H1 (cell line): ENCODE data around the gene DENND2C. TPM values are rescaled to one million over a fixed set of nuclear protein-coding genes. Genes with fewer than 3 reads are reported as not detected.

ENCODE experiments used
- CTCF ChIA-PET: fragments of 300-600 bp; sonication (Branson Sonifier 250); formaldehyde crosslinking; loops from one replicate; lab custom pipeline; 2021; ENCODE audit not compliant: partially characterized antibody; lab: Charles Lee
- POLR2A ChIA-PET: fragments of 300-600 bp; sonication (Branson Sonifier 250); formaldehyde crosslinking; loops from one replicate; lab custom pipeline; 2021; ENCODE audit warnings: inconsistent platforms; ENCODE audit not compliant: partially characterized antibody; lab: Charles Lee
- DNase-seq, 2 experiments: peaks; one replicate each; pipeline versions ENCODE4 v3.0.0 to v3.0.0-alpha.2; 2010 to 2022; ENCODE audit warnings: low spot score in 2 of 2, low read depth in 1 of 2, mixed read lengths in 1 of 2
- FAIRE-seq: peaks from 2 replicates; lab custom pipeline; 2011; peaks lifted over from hg19 to GRCh38; lab: Jason Lieb, UNC
- H2AFZ ChIP-seq: 2 replicates; pipeline ENCODE4 v1.8.1; 2012; ENCODE audit warnings: low read length, inconsistent platforms
- H2AK5ac ChIP-seq: 2 replicates; pipeline ENCODE4 v1.6.1; 2013; ENCODE audit warnings: low read depth, low read length
- H2BK120ac ChIP-seq: replicated peaks from 2 replicates; pipeline ENCODE3; 2013; ENCODE audit warnings: low read depth, low read length, inconsistent platforms
- H2BK12ac ChIP-seq: 2 replicates; pipeline ENCODE4 v1.6.1; 2013; ENCODE audit warnings: low read depth, low read length
- H2BK15ac ChIP-seq: 2 replicates; pipeline ENCODE4 v1.6.1; 2013; ENCODE audit warnings: low read length
- H2BK20ac ChIP-seq: 2 replicates; pipeline ENCODE4 v1.6.1; 2013; ENCODE audit warnings: low read length
- H2BK5ac ChIP-seq: 2 replicates; pipeline ENCODE4 v1.6.1; 2013; ENCODE audit warnings: low read depth, low read length
- H3K14ac ChIP-seq: 2 replicates; pipeline ENCODE4 v1.6.1; 2013; ENCODE audit warnings: inconsistent platforms; ENCODE audit not compliant: insufficient read length
- H3K18ac ChIP-seq: 2 replicates; pipeline ENCODE4 v1.6.1; 2013; ENCODE audit warnings: low read length; ENCODE audit errors: extremely low read depth
- H3K23ac ChIP-seq: 2 replicates; pipeline ENCODE4 v1.6.1; 2013; ENCODE audit warnings: inconsistent platforms; ENCODE audit not compliant: insufficient read length
- H3K23me2 ChIP-seq: 2 replicates; pipeline ENCODE4 v1.6.1; 2013; ENCODE audit warnings: low read depth, low read length
- H3K27ac ChIP-seq: 2 replicates; pipeline ENCODE4 v1.6.1; 2011; ENCODE audit warnings: low read depth, low read length, inconsistent platforms
- H3K27me3 ChIP-seq, 4 experiments: replicated peaks in 1 of 4; 1 replicate in 1 of 4; 2 replicates in 3 of 4; pipeline versions ENCODE4 v1.6.1 to v1.8.1; 2011 to 2013; ENCODE audit warnings: low read length in 3 of 4, mild to moderate bottlenecking in 3 of 4, inconsistent platforms in 2 of 4, mixed read lengths in 2 of 4, moderate library complexity in 1 of 4; ENCODE audit not compliant: control insufficient read depth in 3 of 4, insufficient read depth in 3 of 4; ENCODE audit errors: extremely low read depth in 1 of 4
- H3K36me3 ChIP-seq, 4 experiments: 2 replicates each; pipeline versions ENCODE4 v1.6.1 to v1.8.1; 2011 to 2013; ENCODE audit warnings: mild to moderate bottlenecking in 4 of 4, low read length in 3 of 4, moderate library complexity in 2 of 4, control low read depth in 1 of 4, inconsistent platforms in 1 of 4; ENCODE audit not compliant: insufficient read depth in 4 of 4, control insufficient read depth in 2 of 4
- H3K4ac ChIP-seq: replicated peaks from 2 replicates; pipeline ENCODE3; 2013; ENCODE audit warnings: low read length, low read depth, mixed read lengths, inconsistent platforms; ENCODE audit not compliant: insufficient read length
- H3K4me1 ChIP-seq, 4 experiments: replicated peaks in 1 of 4; 1 replicate in 1 of 4; 2 replicates in 3 of 4; pipeline versions ENCODE4 v1.6.1 to v1.8.1; 2011 to 2013; ENCODE audit warnings: low read length in 3 of 4, inconsistent platforms in 2 of 4, mixed read lengths in 1 of 4; ENCODE audit not compliant: insufficient read depth in 4 of 4, control insufficient read depth in 3 of 4
- H3K4me2 ChIP-seq, 2 experiments: 2 replicates each; pipeline versions ENCODE4 v1.6.1 to v1.8.1; 2011 to 2013; ENCODE audit warnings: low read depth in 2 of 2, low read length in 2 of 2, control low read depth in 1 of 2, inconsistent platforms in 1 of 2, mild to moderate bottlenecking in 1 of 2; ENCODE audit not compliant: insufficient read depth in 1 of 2
- H3K4me3 ChIP-seq, 4 experiments: fragments of 200-600, 300-600 bp in 1 of 4; sonication (generic), shearing (Covaris generic), sonication (Bioruptor Twin) in 1 of 4; 2 replicates each; pipeline versions ENCODE4 v1.5.1 to v1.8.1; 2011 to 2016; ENCODE audit warnings: low read length in 4 of 4, low read depth in 3 of 4, control low read depth in 2 of 4, inconsistent platforms in 2 of 4, mild to moderate bottlenecking in 2 of 4, mixed read lengths in 1 of 4, moderate library complexity in 1 of 4; ENCODE audit not compliant: insufficient read depth in 2 of 4; ENCODE audit errors: extremely low read depth in 1 of 4
- H3K56ac ChIP-seq: replicated peaks from 2 replicates; pipeline ENCODE3; 2013; ENCODE audit warnings: low read depth, mild to moderate bottlenecking, mixed read lengths, low read length, inconsistent platforms; ENCODE audit not compliant: insufficient read length
- H3K79me1 ChIP-seq: 2 replicates; pipeline ENCODE4 v1.6.1; 2013; ENCODE audit warnings: low read depth, low read length, control low read depth
- H3K79me2 ChIP-seq, 2 experiments: 2 replicates each; pipeline versions ENCODE4 v1.6.1 to v1.8.1; 2012 to 2013; ENCODE audit warnings: low read length in 2 of 2, mild to moderate bottlenecking in 2 of 2, inconsistent platforms in 1 of 2; ENCODE audit not compliant: insufficient read depth in 2 of 2, control insufficient read depth in 1 of 2
- H3K9ac ChIP-seq, 4 experiments: replicated peaks in 1 of 4; 1 replicate in 1 of 4; 2 replicates in 3 of 4; pipeline versions ENCODE4 v1.6.1 to v1.8.1; 2011 to 2013; ENCODE audit warnings: low read depth in 3 of 4, low read length in 3 of 4, control low read depth in 2 of 4, mild to moderate bottlenecking in 2 of 4, moderate library complexity in 2 of 4, inconsistent platforms in 1 of 4; ENCODE audit errors: extremely low read depth in 1 of 4
- H3K9me3 ChIP-seq, 2 experiments: 2 replicates each; pipeline versions ENCODE4 v1.6.1 to v1.8.1; 2012 to 2013; ENCODE audit warnings: mild to moderate bottlenecking in 2 of 2, moderate library complexity in 2 of 2, control low read depth in 1 of 2, inconsistent platforms in 1 of 2, low read depth in 1 of 2, low read length in 1 of 2, mixed read lengths in 1 of 2; ENCODE audit not compliant: insufficient read depth in 2 of 2
- H4K20me1 ChIP-seq, 2 experiments: replicated peaks in 1 of 2; 2 replicates each; pipeline versions ENCODE3 to v1.8.1; 2011 to 2013; ENCODE audit warnings: inconsistent platforms in 2 of 2, low read length in 2 of 2, mild to moderate bottlenecking in 1 of 2; ENCODE audit not compliant: insufficient read depth in 2 of 2, control insufficient read depth in 1 of 2
- H4K5ac ChIP-seq: 2 replicates; pipeline ENCODE4 v1.6.1; 2013; ENCODE audit warnings: low read length, low read depth, mixed read lengths, inconsistent platforms; ENCODE audit not compliant: insufficient read length
- H4K8ac ChIP-seq: 2 replicates; pipeline ENCODE4 v1.8.0; 2013; ENCODE audit warnings: mild to moderate bottlenecking, moderate library complexity, low read length, inconsistent platforms; ENCODE audit not compliant: insufficient read depth; ENCODE audit errors: extremely low read depth
- H4K91ac ChIP-seq: replicated peaks from 2 replicates; pipeline ENCODE3; 2013; ENCODE audit warnings: low read length, mixed read lengths, inconsistent platforms; ENCODE audit not compliant: insufficient read length
- ASH2L ChIP-seq: fragments of 200-600, 300-600 bp; sonication (generic); IDR thresholded peaks from one replicate; pipeline ENCODE4 v1.7.1; 2017; ENCODE audit warnings: low read length
- BCL11A ChIP-seq, 2 experiments: IDR thresholded peaks; one replicate each; pipeline ENCODE4 v1.6.1; 2011; ENCODE audit warnings: low read depth in 2 of 2, low read length in 2 of 2, mild to moderate bottlenecking in 2 of 2
- CBX5 ChIP-seq: fragments of 300-800, 300-1000 bp; sonication (generic); IDR thresholded peaks from 2 replicates; pipeline ENCODE4 v1.7.1; 2016; ENCODE audit warnings: antibody characterized with exemption, low read length, low read depth
- HDAC6 ChIP-seq: IDR thresholded peaks from one replicate; pipeline ENCODE4 v1.7.1; 2012; ENCODE audit warnings: low read depth, mild to moderate bottlenecking, inconsistent platforms, low read length, moderate library complexity
- JUND ChIP-seq: IDR thresholded peaks from 2 replicates; pipeline ENCODE4 v1.6.1; 2011; ENCODE audit warnings: mild to moderate bottlenecking, improper control_type of control experiment, low read length
- POLR2AphosphoS5 ChIP-seq: IDR thresholded peaks from 2 replicates; pipeline ENCODE4 v1.6.1; 2011; ENCODE audit warnings: low read depth, low read length
- SIRT6 ChIP-seq: IDR thresholded peaks from one replicate; pipeline ENCODE4 v1.7.1; 2012; ENCODE audit warnings: low read length, inconsistent platforms
- SP4 ChIP-seq: IDR thresholded peaks from 2 replicates; pipeline ENCODE4 v1.6.1; 2012; ENCODE audit warnings: low read length, inconsistent platforms
- SUZ12 ChIP-seq: fragments of 200-600 bp; sonication (generic); IDR thresholded peaks from 2 replicates; pipeline ENCODE4 v1.6.1; 2012; ENCODE audit warnings: mild to moderate bottlenecking, inconsistent platforms, low read length, moderate library complexity, mixed read lengths
- TEAD4 ChIP-seq: IDR thresholded peaks from 2 replicates; pipeline ENCODE4 v1.6.1; 2012; ENCODE audit warnings: low read depth, low read length, inconsistent platforms, mixed read lengths
- WGBS, 2 experiments: shearing (Covaris generic) in 1 of 2; methylation state at CpG; one replicate each; pipeline versions ENCODE4 v1.1.6 to v1.1.7; 2013 to 2015; ENCODE audit warnings: low lambda C conversion rate in 2 of 2, mixed read lengths in 2 of 2, inconsistent platforms in 1 of 2, low coverage in 1 of 2, missing lambda C conversion rate in 1 of 2; ENCODE audit not compliant: insufficient replicate concordance in 2 of 2, insufficient coverage in 1 of 2, insufficient read length in 1 of 2; ENCODE audit errors: extremely low coverage in 1 of 2, missing lambda C conversion rate in 1 of 2; 5-methylcytosine and 5-hydroxymethylcytosine counted together
- polyA plus RNA-seq, 7 experiments: library from polyadenylated mRNA; depleted of rRNA in 3 of 7; stranded (reverse) in 5 of 7; unstranded in 2 of 7; fragments of >200 nt in 5 of 7; fragments of 200-250 nt in 2 of 7; gene quantifications; 1 replicate in 5 of 7; 2 replicates in 1 of 7; 4 replicates in 1 of 7; pipeline versions ENCODE4 v1.2.1 to v1.2.3, GENCODE V29; 2011 to 2013; ENCODE audit warnings: missing spikeins in 2 of 7, mixed read lengths in 2 of 7
- total RNA-seq: library from RNA; stranded (reverse); fragmentation: NEBNext Ultra II Directional; extraction: Animal tissue kit (Norgen Biotek cat#: 25700); gene quantifications from 2 replicates; pipeline ENCODE4 v1.2.1, GENCODE V29; 2021

DENND2C gene
- total and polyA plus RNA-seq, 2 of the 8 experiments (the other 6 are each of a cell fraction or from before 2014, with no cell fraction given) = 1.8 to 5.5 TPM

DNA sequence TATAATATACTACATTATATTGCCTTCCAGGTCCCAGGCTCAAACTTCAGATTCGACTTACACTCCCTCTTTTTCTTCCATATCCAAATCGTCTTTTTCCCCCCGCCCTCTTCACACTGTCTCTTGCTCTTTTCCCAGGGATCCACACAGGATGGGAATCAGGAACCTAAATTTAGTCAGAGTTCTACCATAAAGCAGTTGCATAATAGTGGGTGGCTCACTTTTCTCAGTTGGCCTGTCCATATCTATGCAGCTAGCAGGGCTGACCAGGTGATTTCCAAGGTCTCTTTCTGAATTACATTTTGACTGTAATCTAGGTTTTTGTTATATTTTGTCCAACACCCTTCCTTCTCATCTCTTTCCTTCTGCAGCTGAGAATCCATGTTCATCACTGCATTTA, 80.7 kb downstream of the DENND2C start:
- H3K4me2 ChIP-seq = no peak overlapping the region
- no peak overlapping the region for H3K18ac ChIP-seq
- FAIRE-seq = no peak
- H4K8ac ChIP-seq = no peak overlapping the region
- H3K36me3 ChIP-seq = no peaks in the 10 kb centered on the region
- no peak overlapping the region for H3K14ac ChIP-seq
- H2AFZ ChIP-seq = no peak overlapping the region
- no peak overlapping the region for H2BK15ac ChIP-seq
- H3K9me3 ChIP-seq = no peaks in the 10 kb centered on the region
- no peak overlapping the region for H4K5ac ChIP-seq
- ChIA-PET POLR2A (interaction anchor here (0.6 kb wide), 1 partner anchor 161 kb away, joined by 3 read pairs; no protein-coding TSS in a partner anchor), CTCF (no interaction called here)
- no peak overlapping the region for H3K4me3 ChIP-seq
- H3K23ac ChIP-seq = no peak overlapping the region
- H4K20me1 ChIP-seq = peaks cover 0 to 1% of the 10 kb centered on the region in 2 experiments
- WGBS, 2 experiments = 94 to 97% methylated on average over 3 of the region's 3 CpGs
- TF ChIP-seq HDAC6 = no peak
- no peak for TF ChIP-seq ASH2L
- TF ChIP-seq JUND = no peak
- TF ChIP-seq SUZ12 = no peak
- no peak for TF ChIP-seq SIRT6
- TF ChIP-seq TEAD4 = no peak
- TF ChIP-seq BCL11A (IDR thresholded peaks at IDR 0.05; ENCODE audit: low read depth in 2 of 2, low read length in 2 of 2) = no peak
- no peak for TF ChIP-seq SP4
- TF ChIP-seq CBX5 = no peak
- no peak for TF ChIP-seq POLR2AphosphoS5
- no peaks in the 10 kb centered on the region for H3K23me2 ChIP-seq
- H3K56ac ChIP-seq = no peak overlapping the region
- no peak overlapping the region for H2AK5ac ChIP-seq
- H3K27me3 ChIP-seq = no peaks in the 10 kb centered on the region
- H3K27ac ChIP-seq = no peak overlapping the region
- no peak overlapping the region for H3K4ac ChIP-seq
- DNase-seq = no peak
- no peak overlapping the region for H2BK120ac ChIP-seq
- H2BK20ac ChIP-seq = no peak overlapping the region
- H3K79me2 ChIP-seq = no peaks in the 10 kb centered on the region
- no peak overlapping the region for H3K9ac ChIP-seq
- H2BK12ac ChIP-seq = no peak overlapping the region
- H2BK5ac ChIP-seq = no peak overlapping the region
- no peaks in the 10 kb centered on the region for H3K4me1 ChIP-seq
- H4K91ac ChIP-seq = no peak overlapping the region
- no peaks in the 10 kb centered on the region for H3K79me1 ChIP-seq
